Testis (tissue), 3 donors: ENCODE results near the gene DNAI4. TPM values are rescaled to one million over a fixed set of nuclear protein-coding genes. Genes with fewer than 3 reads are reported as not detected.
"Not testable (repeated sequence)": the region's sequence is repeated elsewhere in the genome, so short reads cannot be mapped to it uniquely, and the experiment has no call there.

Source experiments
- DNase-seq: peaks from one replicate; pipeline ENCODE4 v3.0.0-alpha.2; 2019
- H3K27ac ChIP-seq, 2 donors: fragments of 200-600 bp; sonication (generic); one replicate each; pipeline ENCODE4 v1.5.1; 2019
- H3K27me3 ChIP-seq: fragments of 200-600 bp; sonication (generic); one replicate; pipeline ENCODE4 v1.5.1; 2019
- H3K36me3 ChIP-seq: fragments of 200-600 bp; sonication (generic); one replicate; pipeline ENCODE4 v1.5.1; 2017; ENCODE audit warnings: low read depth; ENCODE audit errors: missing control alignments
- H3K4me1 ChIP-seq: fragments of 200-600 bp; sonication (generic); one replicate; pipeline ENCODE4 v1.5.1; 2019
- H3K4me3 ChIP-seq, 2 donors: fragments of 200-600 bp; sonication (generic); one replicate each; pipeline ENCODE4 v1.5.1; 2017 to 2019
- H3K9me3 ChIP-seq: fragments of 200-600 bp; sonication (generic); one replicate; pipeline ENCODE4 v1.5.1; 2017
- POLR2A ChIP-seq: fragments of 450-650 bp; IDR thresholded peaks from one replicate; pipeline ENCODE4 v1.6.1; 2017; ENCODE audit warnings: antibody characterized with exemption, mild to moderate bottlenecking, moderate library complexity
- WGBS, 2 donors: methylation state at CpG; one replicate each; pipeline ENCODE4 v1.1.5; 2018; 5-methylcytosine and 5-hydroxymethylcytosine counted together
- intact Hi-C: fragments of 100-400 bp; cut with DNase I; formaldehyde crosslinking; loops from one replicate; pipeline ENCODE4 v1.15.1; 2023; ENCODE audit warnings: low total_unique reads
- polyA plus RNA-seq: library from polyadenylated mRNA; stranded (reverse); fragments of 350-450 nt; fragmentation: Illumina TruSeq; extraction: RNeasy Lipid Tissue Mini Kit (QIAGEN cat#74804); gene quantifications from one replicate; pipeline ENCODE4 v1.2.3, GENCODE V29; 2014; ENCODE audit warnings: low read depth, low replicate concordance; ENCODE audit not compliant: insufficient read depth
- total RNA-seq, 2 donors: library from RNA; depleted of rRNA; stranded (reverse); fragments of >200 nt; gene quantifications; one replicate each; pipeline ENCODE4 v1.2.3, GENCODE V29; 2016
- TF ChIP-seq, protein P1 (sequence below), 3 experiments: fragments of 450-650 bp in 2 of 3; fragments of 200-600 bp in 1 of 3; sonication (generic) in 1 of 3; IDR thresholded peaks; one replicate each; pipeline ENCODE4 v1.5.1; 2016 to 2019; ENCODE audit warnings: antibody characterized with exemption in 3 of 3, mild to moderate bottlenecking in 2 of 3, moderate library complexity in 1 of 3

DNAI4 gene
- total and polyA plus RNA-seq, 3 donors from 2014 or later = 21.7 to 56.7 (median 40.8) TPM

- Histone ChIP-seq H3K9me3 (no peaks in the 10 kb centered on the region), H3K4me1 (peaks cover 28% of the 10 kb centered on the region), H3K4me3 (no peak overlapping the region), H3K36me3 (no peaks in the 10 kb centered on the region), H3K27ac (peak overlapping the region in 1 of 2 donors; percentile 21), H3K27me3 (no peaks in the 10 kb centered on the region)
- 95 to 100% methylated on average over 2 of the region's 2 CpGs for WGBS, 2 donors
- intact Hi-C loops = no loop called here
- DNase-seq = no peak
- TF ChIP-seq POLR2A = no peak
- TF ChIP-seq, protein P1, sequence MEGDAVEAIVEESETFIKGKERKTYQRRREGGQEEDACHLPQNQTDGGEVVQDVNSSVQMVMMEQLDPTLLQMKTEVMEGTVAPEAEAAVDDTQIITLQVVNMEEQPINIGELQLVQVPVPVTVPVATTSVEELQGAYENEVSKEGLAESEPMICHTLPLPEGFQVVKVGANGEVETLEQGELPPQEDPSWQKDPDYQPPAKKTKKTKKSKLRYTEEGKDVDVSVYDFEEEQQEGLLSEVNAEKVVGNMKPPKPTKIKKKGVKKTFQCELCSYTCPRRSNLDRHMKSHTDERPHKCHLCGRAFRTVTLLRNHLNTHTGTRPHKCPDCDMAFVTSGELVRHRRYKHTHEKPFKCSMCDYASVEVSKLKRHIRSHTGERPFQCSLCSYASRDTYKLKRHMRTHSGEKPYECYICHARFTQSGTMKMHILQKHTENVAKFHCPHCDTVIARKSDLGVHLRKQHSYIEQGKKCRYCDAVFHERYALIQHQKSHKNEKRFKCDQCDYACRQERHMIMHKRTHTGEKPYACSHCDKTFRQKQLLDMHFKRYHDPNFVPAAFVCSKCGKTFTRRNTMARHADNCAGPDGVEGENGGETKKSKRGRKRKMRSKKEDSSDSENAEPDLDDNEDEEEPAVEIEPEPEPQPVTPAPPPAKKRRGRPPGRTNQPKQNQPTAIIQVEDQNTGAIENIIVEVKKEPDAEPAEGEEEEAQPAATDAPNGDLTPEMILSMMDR (IDR thresholded peaks at IDR 0.05) = no peak
These were observed 4.1 kb downstream of the DNAI4 start for GRCh38 chr1:66920543-66920942.

DNA sequence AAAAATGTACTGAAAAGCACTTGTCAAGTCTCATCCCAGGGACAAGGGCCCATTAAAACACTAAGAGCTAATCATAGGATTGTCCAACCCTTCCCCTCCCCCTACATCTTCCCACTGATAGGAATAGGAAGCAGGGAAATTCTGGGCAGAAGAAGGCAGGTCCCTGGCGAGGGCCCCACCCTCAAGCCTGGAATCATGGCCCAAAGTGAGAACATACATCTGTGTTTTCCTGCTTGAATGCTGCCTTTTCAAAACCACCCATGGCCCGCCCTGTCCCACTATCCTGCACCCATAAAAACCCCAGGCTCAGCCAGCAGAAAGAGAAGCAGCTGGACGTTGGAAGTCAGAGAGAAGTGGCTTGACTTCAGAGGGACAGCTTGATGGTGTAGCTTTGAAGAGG, 4.8 kb downstream of the DNAI4 start:
- Histone ChIP-seq H3K36me3 (no peaks in the 10 kb centered on the region), H3K9me3 (no peaks in the 10 kb centered on the region), H3K27ac (peak overlapping the region in 1 of 2 donors; percentile 42), H3K4me3 (no peak overlapping the region), H3K4me1 (peaks cover 28% of the 10 kb centered on the region), H3K27me3 (no peaks in the 10 kb centered on the region)
- intact Hi-C loops = no loop called here
- 90 to 93% methylated on average over 3 of the region's 3 CpGs for WGBS, 2 donors
- no peak for TF ChIP-seq POLR2A
- TF ChIP-seq, protein P1 (IDR thresholded peaks at IDR 0.05) = no peak
- no peak for DNase-seq

GRCh38 chr1:66919063-66919462, 5.6 kb downstream of the DNAI4 start:
- WGBS, 2 donors = 61 to 70% methylated on average over 1 of the region's 1 CpG
- H3K27me3 ChIP-seq = no peaks in the 10 kb centered on the region
- no peak overlapping the region for H3K4me3 ChIP-seq
- intact Hi-C loops = no loop called here
- H3K36me3 ChIP-seq = no peaks in the 10 kb centered on the region
- H3K4me1 ChIP-seq = peaks cover 28% of the 10 kb centered on the region
- H3K9me3 ChIP-seq = no peaks in the 10 kb centered on the region
- no peak for TF ChIP-seq POLR2A
- TF ChIP-seq, protein P1 (IDR thresholded peaks at IDR 0.05) = no peak
- no peak for DNase-seq
- H3K27ac ChIP-seq = peak overlapping the region; percentile 42 to 75

- intact Hi-C loops = no loop called here
- WGBS, 2 donors = 91 to 92% methylated on average over 1 of the region's 1 CpG
- no peak overlapping the region for H3K4me3 ChIP-seq
- H3K4me1 ChIP-seq = peaks cover 17% of the 10 kb centered on the region
- no peaks in the 10 kb centered on the region for H3K36me3 ChIP-seq
- DNase-seq = no peak
- no peaks in the 10 kb centered on the region for H3K27me3 ChIP-seq
- TF ChIP-seq, protein P1 (IDR thresholded peaks at IDR 0.05) = no peak
- TF ChIP-seq POLR2A = no peak
- H3K27ac ChIP-seq = peak overlapping the region; percentile 55 to 75
- H3K9me3 ChIP-seq = no peaks in the 10 kb centered on the region
These were observed 7.2 kb downstream of the DNAI4 start for GRCh38 chr1:66917476-66917875.

DNA sequence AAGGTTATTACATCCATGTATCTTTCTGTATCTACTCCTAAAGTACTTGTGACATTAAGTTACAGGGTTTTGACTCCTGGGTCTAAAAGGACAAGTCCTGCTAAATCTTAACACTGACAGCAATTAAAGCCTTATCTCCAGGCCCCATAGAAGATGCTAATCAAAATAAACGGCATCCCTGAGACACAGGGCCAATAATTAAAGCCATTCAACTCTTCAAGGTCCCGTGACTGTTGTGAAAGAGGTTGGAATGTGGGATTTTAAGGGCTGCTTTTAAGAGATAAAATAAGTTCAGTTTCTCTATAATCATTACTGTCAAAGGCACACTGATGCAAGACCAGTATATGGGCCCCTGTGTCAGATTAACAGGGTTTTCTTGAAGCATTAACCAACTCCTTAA, 8.3 kb downstream of the DNAI4 start:
- peaks cover 17% of the 10 kb centered on the region for H3K4me1 ChIP-seq
- no peak for DNase-seq
- no peaks in the 10 kb centered on the region for H3K27me3 ChIP-seq
- no peak overlapping the region for H3K4me3 ChIP-seq
- TF ChIP-seq, protein P1 (IDR thresholded peaks at IDR 0.05) = no peak
- TF ChIP-seq POLR2A = no peak
- WGBS, 2 donors = 43 to 46% methylated on average over 2 of the region's 2 CpGs
- intact Hi-C loops = no loop called here
- no peaks in the 10 kb centered on the region for H3K9me3 ChIP-seq
- peak overlapping the region in 1 of 2 donors; percentile 31 for H3K27ac ChIP-seq
- no peaks in the 10 kb centered on the region for H3K36me3 ChIP-seq

- H3K9me3 ChIP-seq, DNase-seq, H3K27me3 ChIP-seq, H3K4me3 ChIP-seq, intact Hi-C loops, H3K27ac ChIP-seq, H3K36me3 ChIP-seq: not testable (repeated sequence)
- H3K4me1 ChIP-seq = peaks cover 13% of the 10 kb centered on the region
- 83 to 88% methylated on average over 1 of the region's 1 CpG for WGBS, 2 donors
These were observed 9.5 kb downstream of the DNAI4 start for GRCh38 chr1:66915203-66915602.
